SK-N-SH (cell line): ENCODE results near the gene OR51I1. TPM values are rescaled to one million over a fixed set of nuclear protein-coding genes. Genes with fewer than 3 reads are reported as not detected.

ENCODE experiments used
- CTCF ChIA-PET: fragments of 300-600, 350-600 bp; formaldehyde crosslinking; extraction: SDS; loops from one replicate; lab custom pipeline; 2021; lab: Yijun Ruan, JAX
- POLR2A ChIA-PET: fragments of 350-600 bp; sonication (Branson Sonifier 250); formaldehyde crosslinking; extraction: SDS; loops from one replicate; lab custom pipeline; 2020; ENCODE audit warnings: antibody characterized with exemption, inconsistent platforms; lab: Yijun Ruan, JAX
- DNase-seq: peaks from one replicate; pipeline ENCODE4 v3.0.0; 2012
- H2AFZ ChIP-seq: fragments of 200-600 bp; sonication (generic); 2 replicates; pipeline ENCODE4 v1.8.1; 2016; ENCODE audit warnings: antibody characterized with exemption, mild to moderate bottlenecking, low read depth
- H3F3A ChIP-seq: fragments of 200-600 bp; sonication (generic); replicated peaks from 2 replicates; pipeline ENCODE3; 2016; ENCODE audit warnings: antibody characterized with exemption, mild to moderate bottlenecking; ENCODE audit not compliant: insufficient read depth
- H3K27ac ChIP-seq, 2 experiments: fragments of 200-500 bp in 1 of 2; fragments of 200-600 bp in 1 of 2; sonication (Bioruptor generic) in 1 of 2; sonication (generic), shearing (Covaris generic) in 1 of 2; 2 replicates each; pipeline versions ENCODE4 v1.5.1 to v1.6.1; 2014 to 2016; ENCODE audit warnings: low read depth in 2 of 2, inconsistent platforms in 1 of 2, low read length in 1 of 2, mild to moderate bottlenecking in 1 of 2, mixed read lengths in 1 of 2
- H3K27me3 ChIP-seq: fragments of 200-600 bp; sonication (generic), shearing (Covaris generic); 2 replicates; pipeline ENCODE4 v1.6.1; 2016; ENCODE audit warnings: mixed run types; ENCODE audit not compliant: insufficient read depth
- H3K36me3 ChIP-seq, 2 experiments: fragments of 200-500 bp in 1 of 2; fragments of 200-600 bp in 1 of 2; sonication (Bioruptor generic) in 1 of 2; sonication (generic) in 1 of 2; replicated peaks in 1 of 2; 2 replicates each; pipeline versions ENCODE3 to v1.5.1; 2014 to 2016; ENCODE audit warnings: low read length in 1 of 2, mild to moderate bottlenecking in 1 of 2; ENCODE audit not compliant: insufficient read depth in 2 of 2, control insufficient read depth in 1 of 2
- H3K4me1 ChIP-seq, 2 experiments: fragments of 200-500 bp in 1 of 2; fragments of 200-600 bp in 1 of 2; sonication (Bioruptor generic) in 1 of 2; sonication (generic), shearing (Covaris generic) in 1 of 2; 2 replicates each; pipeline versions ENCODE4 v1.5.1 to v1.6.1; 2014 to 2016; ENCODE audit warnings: low read depth in 1 of 2, low read length in 1 of 2, mixed run types in 1 of 2; ENCODE audit not compliant: insufficient read depth in 2 of 2, control insufficient read depth in 1 of 2
- H3K4me2 ChIP-seq: fragments of 200-600 bp; sonication (generic), shearing (Covaris generic); 2 replicates; pipeline ENCODE4 v1.6.1; 2017; ENCODE audit warnings: mixed run types
- H3K4me3 ChIP-seq, 2 experiments: fragments of 200-500 bp in 1 of 2; fragments of 200-600 bp in 1 of 2; sonication (Bioruptor generic) in 1 of 2; sonication (generic), shearing (Covaris generic) in 1 of 2; 2 replicates each; pipeline versions ENCODE4 v1.5.1 to v1.8.1; 2014 to 2016; ENCODE audit warnings: low read depth in 2 of 2, inconsistent platforms in 1 of 2, low read length in 1 of 2, mild to moderate bottlenecking in 1 of 2, mixed read lengths in 1 of 2, moderate library complexity in 1 of 2
- H3K79me2 ChIP-seq: fragments of 200-600 bp; sonication (generic); 2 replicates; pipeline ENCODE4 v1.8.1; 2017; ENCODE audit warnings: mild to moderate bottlenecking; ENCODE audit not compliant: insufficient read depth
- H3K9ac ChIP-seq: fragments of 200-600 bp; sonication (generic); 2 replicates; pipeline ENCODE4 v1.6.1; 2017; ENCODE audit warnings: mixed run types
- H3K9me2 ChIP-seq: fragments of 200-600 bp; sonication (generic); 2 replicates; pipeline ENCODE4 v1.6.1; 2017; ENCODE audit warnings: mixed run types
- H3K9me3 ChIP-seq: fragments of 200-600 bp; sonication (generic); 2 replicates; pipeline ENCODE4 v1.6.1; 2017; ENCODE audit warnings: mixed run types, mild to moderate bottlenecking, moderate library complexity
- H4K20me1 ChIP-seq: fragments of 200-600 bp; sonication (generic); 2 replicates; pipeline ENCODE4 v1.6.1; 2017; ENCODE audit warnings: mild to moderate bottlenecking, mixed run types; ENCODE audit not compliant: insufficient read depth
- CHD2 ChIP-seq: fragments of 150-350 bp; IDR thresholded peaks from 2 replicates; pipeline ENCODE4 v1.6.1; 2018; ENCODE audit warnings: low read length; ENCODE audit not compliant: partially characterized antibody
- EP300 ChIP-seq, 2 experiments: IDR thresholded peaks; 2 replicates each; pipeline versions ENCODE4 v1.4.0 to v1.6.1; 2012; ENCODE audit warnings: borderline replicate concordance in 1 of 2, low read depth in 1 of 2, low read length in 1 of 2
- FOXJ3 ChIP-seq: sonication (generic); formaldehyde crosslinking; IDR thresholded peaks from 2 replicates; pipeline ENCODE4 v1.5.1; 2020; ENCODE audit warnings: mild to moderate bottlenecking, missing genetic modification reagents
- FOXM1 ChIP-seq: IDR thresholded peaks from 2 replicates; pipeline ENCODE4 v1.4.0; 2012; ENCODE audit warnings: low read depth, mild to moderate bottlenecking
- GABPA ChIP-seq: IDR thresholded peaks from 2 replicates; pipeline ENCODE4 v1.4.0; 2012; ENCODE audit warnings: low read depth, mild to moderate bottlenecking
- JUND ChIP-seq: IDR thresholded peaks from 2 replicates; pipeline ENCODE4 v1.4.0; 2012
- MXI1 ChIP-seq: IDR thresholded peaks from 2 replicates; pipeline ENCODE4 v1.6.1; 2012; ENCODE audit warnings: mild to moderate bottlenecking, low read depth, low read length, improper control_type of control experiment
- PBX3 ChIP-seq: IDR thresholded peaks from 2 replicates; pipeline ENCODE4; 2012
- POLR2AphosphoS5 ChIP-seq: IDR thresholded peaks from 2 replicates; pipeline ENCODE4 v1.6.1; 2012; ENCODE audit warnings: low read depth, low read length
- RAD21 ChIP-seq: IDR thresholded peaks from 2 replicates; pipeline ENCODE4 v1.6.1; 2012; ENCODE audit warnings: mild to moderate bottlenecking, low read length
- SIN3A ChIP-seq: IDR thresholded peaks from 2 replicates; pipeline ENCODE4 v1.6.1; 2012; ENCODE audit warnings: low read depth, mild to moderate bottlenecking, low read length, moderate library complexity, borderline replicate concordance
- SMC3 ChIP-seq: IDR thresholded peaks from 2 replicates; pipeline ENCODE4 v1.6.1; 2012; ENCODE audit warnings: low read depth, low read length, improper control_type of control experiment
- TCF12 ChIP-seq: IDR thresholded peaks from 2 replicates; pipeline ENCODE4 v1.4.0; 2012
- YY1 ChIP-seq: IDR thresholded peaks from 2 replicates; pipeline ENCODE4 v1.4.0; 2012; ENCODE audit warnings: low read depth, mild to moderate bottlenecking
- WGBS: methylation state at CpG from one replicate; pipeline ENCODE4 v1.1.6; 2017; ENCODE audit warnings: low lambda C conversion rate; 5-methylcytosine and 5-hydroxymethylcytosine counted together
- polyA plus RNA-seq, 3 experiments: library from polyadenylated mRNA; depleted of rRNA; stranded (reverse); fragments of >200 nt; gene quantifications; 2 replicates each; pipeline ENCODE4 v1.2.3, GENCODE V29; 2012
- TF ChIP-seq, protein P1 (sequence below): fragments of 150-350 bp; IDR thresholded peaks from 2 replicates; pipeline ENCODE4 v1.6.1; 2016; ENCODE audit warnings: mild to moderate bottlenecking, low read depth, low read length
- TF ChIP-seq, protein P2 (sequence below): fragments of 200-600 bp; sonication (generic); IDR thresholded peaks from 2 replicates; pipeline ENCODE4 v1.6.1; 2017; ENCODE audit warnings: antibody characterized with exemption, mild to moderate bottlenecking, moderate library complexity

Gene OR51I1
- polyA plus RNA-seq, 1 of the 3 experiments (the other 2 are of a cell fraction): not detected

GRCh38 chr11:5460983-5461621 is 19.8 kb upstream of the OR51I1 start:
- no peak for DNase-seq
- Histone ChIP-seq H3K4me2 (no peak overlapping the region), H4K20me1 (no peaks in the 10 kb centered on the region), H3K27ac (no peak overlapping the region), H3K9me3 (no peaks in the 10 kb centered on the region), H3K27me3 (no peaks in the 10 kb centered on the region), H3K4me3 (no peak overlapping the region), H3F3A (no peaks in the 10 kb centered on the region), H3K9ac (no peak overlapping the region)
- POLR2A ChIA-PET: no interaction called here
- TF ChIP-seq MXI1 (no peak), CHD2 (no peak), TCF12 (no peak), YY1 (no peak), FOXM1 (no peak), RAD21 (no peak), SIN3A (no peak), JUND (no peak), EP300 (IDR thresholded peaks at IDR 0.05; ENCODE audit: borderline replicate concordance in 1 of 2, low read depth in 1 of 2, low read length in 1 of 2) (no peak), PBX3 (no peak), SMC3 (no peak), GABPA (no peak), FOXJ3 (CRISPR knock-in tag) (no peak)
- TF ChIP-seq, protein P1, sequence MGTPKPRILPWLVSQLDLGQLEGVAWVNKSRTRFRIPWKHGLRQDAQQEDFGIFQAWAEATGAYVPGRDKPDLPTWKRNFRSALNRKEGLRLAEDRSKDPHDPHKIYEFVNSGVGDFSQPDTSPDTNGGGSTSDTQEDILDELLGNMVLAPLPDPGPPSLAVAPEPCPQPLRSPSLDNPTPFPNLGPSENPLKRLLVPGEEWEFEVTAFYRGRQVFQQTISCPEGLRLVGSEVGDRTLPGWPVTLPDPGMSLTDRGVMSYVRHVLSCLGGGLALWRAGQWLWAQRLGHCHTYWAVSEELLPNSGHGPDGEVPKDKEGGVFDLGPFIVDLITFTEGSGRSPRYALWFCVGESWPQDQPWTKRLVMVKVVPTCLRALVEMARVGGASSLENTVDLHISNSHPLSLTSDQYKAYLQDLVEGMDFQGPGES: no peak
- TF ChIP-seq, all 33 proteins: peak for 0
- H3K9me2 ChIP-seq: no peaks in the 10 kb centered on the region
- H3K4me1 ChIP-seq: no peaks in the 10 kb centered on the region
- no peaks in the 10 kb centered on the region for H3K36me3 ChIP-seq
- WGBS: 10% methylated on average over 11 of the region's 14 CpGs
- no peak overlapping the region for H2AFZ ChIP-seq
- no peaks in the 10 kb centered on the region for H3K79me2 ChIP-seq
- CTCF ChIA-PET: interaction anchor here (1.0 kb wide), 2 partner anchors 15 to 1274 kb away, joined by 3 read pairs; no protein-coding TSS in a partner anchor

DNA sequence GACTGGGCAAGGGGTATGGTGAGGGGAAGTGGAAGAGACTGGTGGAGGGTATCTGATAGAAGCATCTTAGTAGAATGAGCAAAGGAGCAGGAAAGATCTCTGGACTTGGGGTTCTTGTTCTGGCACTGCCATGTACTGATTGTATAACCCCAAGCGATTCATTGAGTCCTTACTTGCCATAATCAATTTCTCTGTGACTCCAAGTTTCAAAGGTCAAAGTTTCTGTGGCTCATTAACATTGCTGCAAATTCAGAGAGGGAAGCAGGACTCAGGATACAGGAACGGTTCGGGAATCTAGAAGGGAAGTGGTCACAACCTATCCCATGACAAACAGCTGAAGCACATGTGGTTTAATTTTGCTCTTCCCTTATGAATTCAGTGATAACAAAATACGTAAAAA is 8.1 kb upstream of the OR51I1 start:
- CTCF ChIA-PET: no interaction called here
- H3K4me1 ChIP-seq: no peaks in the 10 kb centered on the region
- no peaks in the 10 kb centered on the region for H3K9me2 ChIP-seq

More for the DNA sequence above, 8.1 kb upstream of the OR51I1 start:
- Histone ChIP-seq H2AFZ (no peak overlapping the region), H3K27me3 (peaks cover 8% of the 10 kb centered on the region; the same call in 1 of the 2 replicates), H3K9me3 (no peaks in the 10 kb centered on the region), H4K20me1 (no peaks in the 10 kb centered on the region), H3K9ac (no peak overlapping the region), H3K79me2 (no peaks in the 10 kb centered on the region), H3K27ac (no peak overlapping the region), H3K36me3 (no peaks in the 10 kb centered on the region), H3K4me3 (no peak overlapping the region), H3F3A (no peaks in the 10 kb centered on the region), H3K4me2 (no peak overlapping the region)
- DNase-seq: no peak
- POLR2A ChIA-PET: no interaction called here
- 3% methylated on average over 4 of the region's 4 CpGs for WGBS
- TF ChIP-seq GABPA: no peak
- TF ChIP-seq, protein P2, sequence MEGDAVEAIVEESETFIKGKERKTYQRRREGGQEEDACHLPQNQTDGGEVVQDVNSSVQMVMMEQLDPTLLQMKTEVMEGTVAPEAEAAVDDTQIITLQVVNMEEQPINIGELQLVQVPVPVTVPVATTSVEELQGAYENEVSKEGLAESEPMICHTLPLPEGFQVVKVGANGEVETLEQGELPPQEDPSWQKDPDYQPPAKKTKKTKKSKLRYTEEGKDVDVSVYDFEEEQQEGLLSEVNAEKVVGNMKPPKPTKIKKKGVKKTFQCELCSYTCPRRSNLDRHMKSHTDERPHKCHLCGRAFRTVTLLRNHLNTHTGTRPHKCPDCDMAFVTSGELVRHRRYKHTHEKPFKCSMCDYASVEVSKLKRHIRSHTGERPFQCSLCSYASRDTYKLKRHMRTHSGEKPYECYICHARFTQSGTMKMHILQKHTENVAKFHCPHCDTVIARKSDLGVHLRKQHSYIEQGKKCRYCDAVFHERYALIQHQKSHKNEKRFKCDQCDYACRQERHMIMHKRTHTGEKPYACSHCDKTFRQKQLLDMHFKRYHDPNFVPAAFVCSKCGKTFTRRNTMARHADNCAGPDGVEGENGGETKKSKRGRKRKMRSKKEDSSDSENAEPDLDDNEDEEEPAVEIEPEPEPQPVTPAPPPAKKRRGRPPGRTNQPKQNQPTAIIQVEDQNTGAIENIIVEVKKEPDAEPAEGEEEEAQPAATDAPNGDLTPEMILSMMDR: no peak
- TF ChIP-seq POLR2AphosphoS5: no peak
